Transverse colon (tissue), 4 donors: ENCODE results near the gene ECPAS.

Experiments
- CTCF ChIP-seq, 5 experiments: fragments of 200-600 bp in 3 of 5; fragments of 450-650 bp in 2 of 5; sonication (generic) in 3 of 5; IDR thresholded peaks; 1 replicate in 2 of 5; 2 replicates in 3 of 5; pipeline ENCODE4 v1.5.1; 2016 to 2017; ENCODE audit warnings: antibody characterized with exemption in 5 of 5, inconsistent platforms in 3 of 5, mild to moderate bottlenecking in 2 of 5, moderate library complexity in 1 of 5
- POLR2AphosphoS5 ChIP-seq, 3 donors: sonication (generic); formaldehyde crosslinking; IDR thresholded peaks; one replicate each; pipeline ENCODE4 v1.6.1; 2016; ENCODE audit warnings: antibody characterized with exemption in 3 of 3

DNA sequence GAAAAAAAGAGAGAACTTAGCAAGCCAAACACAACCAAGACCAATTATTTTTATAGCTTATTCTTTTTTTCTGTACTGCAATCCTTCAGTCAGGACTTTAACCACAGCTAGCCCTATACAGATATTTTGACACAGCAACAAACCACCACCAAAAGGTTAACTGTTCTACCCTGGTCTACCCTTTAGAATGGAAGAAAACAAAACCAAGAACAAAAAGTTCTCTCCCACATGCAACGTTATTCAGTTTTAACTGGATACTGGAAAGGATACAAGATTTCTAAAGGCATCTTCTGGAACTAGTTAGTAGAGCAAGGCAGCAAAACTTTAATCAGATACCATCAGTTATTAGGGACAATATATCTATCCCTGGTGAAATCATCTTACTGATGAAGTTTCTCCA is 32.6 kb downstream of the ECPAS start:
- TF ChIP-seq POLR2AphosphoS5 (IDR thresholded peaks at IDR 0.05) (no peak), CTCF (IDR thresholded peaks at IDR 0.05) (no peak)
